ENCODE data around the gene TBX18.

Gene TBX18

DNA sequence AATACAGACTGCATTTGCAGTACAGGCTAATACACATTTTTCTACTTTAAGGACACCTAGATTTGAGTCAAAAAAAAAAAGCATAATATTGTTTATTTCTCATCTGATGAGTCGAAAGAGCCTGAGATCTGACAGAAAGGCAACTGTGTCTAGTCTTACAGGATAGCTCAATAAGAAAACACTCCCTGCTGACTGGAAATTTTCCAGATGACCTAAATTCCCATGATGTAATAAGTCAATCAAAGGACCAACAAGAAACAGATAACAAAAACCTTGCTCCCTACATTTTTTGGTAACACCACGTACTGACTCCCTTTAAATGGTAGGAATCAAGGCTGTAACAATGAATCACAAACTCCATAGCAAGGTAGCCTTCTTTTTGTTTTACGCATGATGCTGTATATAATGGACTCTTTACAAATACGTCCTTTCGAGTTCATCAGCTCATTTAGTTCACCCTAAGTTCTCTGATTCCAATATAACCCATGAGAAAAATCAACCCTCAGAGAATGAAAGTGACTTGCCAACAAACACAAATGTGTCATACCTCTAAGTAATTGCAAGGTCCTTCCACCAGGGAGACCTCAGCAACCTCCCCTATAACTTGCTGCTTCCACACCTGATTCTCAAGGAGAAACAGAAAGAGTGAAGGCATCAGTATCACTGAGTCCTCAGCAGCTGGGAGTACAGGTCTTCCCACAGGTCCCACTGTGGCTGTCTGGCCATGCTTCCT is 12.1 kb downstream of the TBX18 start:
- DNase-seq (ENCODE audit: insufficient read length, low spot score) (no peak), FAIRE-seq (no peak)

GRCh38 chr6:84749181-84749580 is 15.2 kb downstream of the TBX18 start:
- DNase-seq (ENCODE audit: insufficient read length, low spot score) (no peak), FAIRE-seq (no peak)

DNA sequence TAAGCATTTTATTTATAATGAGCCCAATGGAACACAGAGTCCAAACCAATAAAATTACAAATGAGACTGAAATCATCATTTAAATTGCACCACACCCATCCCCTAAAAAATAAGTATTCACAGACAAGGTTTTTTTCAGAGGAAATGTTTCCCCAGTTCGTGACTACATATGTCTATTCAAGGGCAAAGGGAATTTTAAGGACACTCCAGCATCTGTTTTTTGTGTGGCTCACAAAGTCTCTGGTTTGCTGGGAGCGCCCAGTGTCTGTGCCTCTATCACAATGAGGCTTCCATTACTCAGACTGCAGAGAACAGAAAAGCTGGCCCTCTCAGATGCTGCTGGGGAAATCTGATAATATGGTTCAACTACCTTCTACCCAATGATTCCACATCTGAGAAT is 16.0 kb downstream of the TBX18 start:
- DNase-seq (ENCODE audit: insufficient read length, low spot score), result no peak

GRCh38 chr6:84743616-84744015 is 20.8 kb downstream of the TBX18 start:
- DNase-seq (ENCODE audit: insufficient read length, low spot score) (no peak), FAIRE-seq (no peak)

More for the DNA sequence above, 16.0 kb downstream of the TBX18 start:
- FAIRE-seq, result no peak

DNA sequence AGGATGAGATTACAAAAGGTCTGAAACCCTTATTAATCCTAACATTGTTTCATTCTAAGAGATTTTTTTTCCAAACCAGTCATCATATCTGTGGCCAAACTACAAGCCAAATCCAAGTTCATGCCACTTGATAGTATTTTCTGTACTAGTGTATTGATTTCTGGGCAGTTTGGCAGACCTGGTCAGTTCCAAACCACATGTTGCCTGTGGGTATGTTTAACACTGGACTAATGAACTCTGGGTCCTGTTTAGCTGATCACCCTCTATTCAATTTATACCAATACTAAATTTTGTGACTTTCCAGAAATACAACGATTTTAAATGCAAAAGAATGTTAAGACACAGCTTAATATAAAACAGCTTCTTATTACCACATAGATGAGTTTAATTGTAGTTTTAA is 24.0 kb downstream of the TBX18 start:
- FAIRE-seq (no peak), DNase-seq (ENCODE audit: insufficient read length, low spot score) (no peak)

- DNase-seq (ENCODE audit: insufficient read length, low spot score) (no peak), FAIRE-seq (peak; percentile 13)
These were observed 24.6 kb downstream of the TBX18 start for GRCh38 chr6:84739866-84740208.

- FAIRE-seq (no peak), DNase-seq (ENCODE audit: insufficient read length, low spot score) (no peak)
These were observed 25.2 kb downstream of the TBX18 start for GRCh38 chr6:84738996-84739865.

DNA sequence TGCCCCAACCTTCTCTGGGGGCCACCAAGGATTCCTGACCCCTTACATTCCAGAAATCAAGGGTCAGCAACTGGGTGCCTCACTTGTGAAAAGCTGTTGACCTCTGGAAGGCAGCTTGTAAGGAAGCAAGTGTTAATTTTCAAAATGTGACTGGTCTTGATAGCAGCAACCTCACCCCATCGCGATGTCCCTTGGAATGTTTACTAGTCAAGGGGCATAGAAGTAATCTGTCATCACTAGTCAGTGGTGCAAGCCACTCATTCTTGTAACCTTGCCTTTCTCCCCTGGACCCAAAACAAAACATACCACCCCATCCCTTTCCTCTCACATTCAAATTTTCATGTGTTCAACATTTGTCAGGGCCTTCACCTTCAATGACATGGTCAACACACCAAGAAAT is 30.5 kb downstream of the TBX18 start:
- DNase-seq (ENCODE audit: insufficient read length, low spot score) (no peak), FAIRE-seq (no peak)

GRCh38 chr6:84731901-84732300 is 32.5 kb downstream of the TBX18 start:
- no peak for FAIRE-seq
- DNase-seq (ENCODE audit: insufficient read length, low spot score), result no peak

GRCh38 chr6:84731401-84731800 is 33.0 kb downstream of the TBX18 start:
- FAIRE-seq (no peak), DNase-seq (ENCODE audit: insufficient read length, low spot score) (no peak)

GRCh38 chr6:84728602-84729001 is 35.8 kb downstream of the TBX18 start:
- DNase-seq (ENCODE audit: insufficient read length, low spot score), result peak; percentile 5

DNA sequence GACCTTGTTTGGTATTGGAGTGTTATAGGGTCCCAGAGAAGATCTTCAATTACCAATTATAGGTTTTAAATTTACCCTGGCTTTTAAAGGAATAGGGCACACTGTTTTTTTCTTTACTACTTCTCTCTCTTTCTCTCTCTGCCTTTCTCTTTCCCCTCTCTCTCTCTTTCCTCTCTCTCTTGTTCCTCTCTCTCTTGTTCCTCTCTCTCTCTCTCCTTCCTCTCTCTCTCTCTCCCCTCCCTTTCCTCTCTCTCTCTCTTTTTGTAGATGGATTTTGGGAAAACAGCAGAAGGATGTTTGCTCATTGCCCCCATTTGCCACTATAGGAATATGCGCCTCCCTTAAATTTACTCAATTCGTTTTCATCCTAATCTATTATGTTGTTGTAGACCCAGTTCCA is 45.2 kb downstream of the TBX18 start:
- FAIRE-seq (no peak), DNase-seq (ENCODE audit: insufficient read length, low spot score) (no peak)

More at GRCh38 chr6:84728602-84729001, 35.8 kb downstream of the TBX18 start:
- FAIRE-seq, result peak; percentile 38

DNA sequence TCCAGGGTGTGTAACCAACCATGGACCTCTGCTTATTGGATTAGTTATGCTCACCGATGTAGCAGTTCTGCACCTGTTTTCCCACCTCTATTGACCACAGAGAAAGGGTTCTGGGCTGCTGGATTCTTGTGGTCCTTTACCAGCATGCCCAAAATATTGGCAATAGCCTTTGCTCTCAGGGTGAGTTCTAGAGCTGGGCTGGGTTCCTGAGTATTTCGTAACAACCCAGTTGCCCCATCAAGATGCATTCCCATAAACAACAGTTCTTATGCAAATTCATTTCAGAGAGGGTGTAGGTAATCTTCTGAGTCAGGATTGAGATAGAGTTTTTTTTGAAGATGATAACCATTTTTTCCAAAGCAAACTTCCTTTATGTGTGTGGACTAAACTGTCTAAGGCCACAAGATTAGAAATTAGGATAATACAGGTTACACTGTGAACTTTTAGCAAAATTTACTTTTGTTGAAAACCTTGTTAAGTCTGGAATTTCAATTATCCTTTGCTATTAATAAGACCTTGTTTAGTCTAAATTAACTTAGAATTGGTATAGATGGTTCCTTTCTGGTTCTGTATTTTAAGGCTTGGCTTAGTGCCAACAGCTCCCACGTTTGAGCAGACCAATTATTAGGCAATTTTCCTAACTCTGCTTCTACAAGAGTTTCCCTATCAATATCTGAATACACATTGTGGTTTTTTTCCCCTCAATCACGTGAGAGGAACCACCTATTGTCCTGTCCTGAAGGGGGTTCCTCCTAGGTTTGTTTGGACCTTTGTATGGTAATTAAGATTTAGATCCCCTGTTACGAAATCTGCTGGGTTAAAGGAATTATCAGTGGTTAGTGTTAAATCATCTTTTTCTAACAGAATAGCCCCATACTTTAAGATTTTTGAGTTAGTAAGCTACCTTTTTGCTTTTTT is 46.1 kb downstream of the TBX18 start:
- DNase-seq (ENCODE audit: insufficient read length, low spot score), result no peak
- no peak for FAIRE-seq

- FAIRE-seq (peak; percentile 44), DNase-seq (ENCODE audit: insufficient read length, low spot score) (no peak)
These were observed 55.3 kb downstream of the TBX18 start for GRCh38 chr6:84709121-84709520.

GRCh38 chr6:84707171-84707570 is 57.2 kb downstream of the TBX18 start:
- DNase-seq (ENCODE audit: insufficient read length, low spot score) (no peak), FAIRE-seq (no peak)

GRCh38 chr6:84696166-84696565 is 68.2 kb downstream of the TBX18 start:
- no peak for DNase-seq (ENCODE audit: insufficient read length, low spot score)
- FAIRE-seq, result no peak

DNA sequence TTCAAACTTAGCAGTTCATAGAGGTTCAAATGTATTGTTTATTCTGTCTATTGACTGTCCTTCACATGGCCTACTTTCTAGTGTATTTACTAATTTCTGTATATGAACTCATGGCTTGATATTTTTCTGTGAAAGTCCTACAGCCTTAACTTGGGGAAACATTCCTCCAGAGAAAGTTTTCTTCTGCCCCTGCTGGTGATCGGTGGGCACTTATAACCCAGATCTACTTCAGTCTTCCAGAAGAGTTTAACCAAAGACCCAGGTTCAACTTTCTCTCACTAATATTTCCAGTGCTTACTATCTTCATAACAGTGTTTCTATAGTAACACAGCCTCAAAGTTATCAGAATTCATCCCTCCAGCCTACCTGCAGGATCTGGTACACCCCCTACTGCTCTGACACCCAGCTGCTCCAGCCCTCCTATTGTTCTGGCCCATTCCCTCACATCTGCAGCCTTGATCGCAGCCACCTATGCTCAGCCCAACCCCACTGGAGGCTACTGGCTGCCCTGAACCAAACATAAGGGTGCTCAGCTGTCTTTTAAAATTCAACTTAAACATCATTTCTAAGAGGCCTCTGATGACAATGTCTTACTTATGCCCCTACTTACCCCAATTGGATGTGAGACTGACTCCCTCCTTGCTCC is 72.3 kb downstream of the TBX18 start:
- FAIRE-seq (no peak), DNase-seq (ENCODE audit: insufficient read length, low spot score) (no peak)

- FAIRE-seq (no peak), DNase-seq (ENCODE audit: insufficient read length, low spot score) (no peak)
These were observed 76.1 kb downstream of the TBX18 start for GRCh38 chr6:84688141-84688873.

- DNase-seq (ENCODE audit: insufficient read length, low spot score) (no peak), FAIRE-seq (no peak)
These were observed 77.0 kb downstream of the TBX18 start for GRCh38 chr6:84687431-84687830.

All from HTR-8/SVneo (cell line).